H1 (cell line): ENCODE data around the gene MGAT5. TPM values are rescaled to one million over a fixed set of nuclear protein-coding genes. Genes with fewer than 3 reads are reported as not detected.

Experiments
- CTCF ChIA-PET: fragments of 300-600 bp; sonication (Branson Sonifier 250); formaldehyde crosslinking; loops from one replicate; lab custom pipeline; 2021; ENCODE audit not compliant: partially characterized antibody; lab: Charles Lee
- POLR2A ChIA-PET: fragments of 300-600 bp; sonication (Branson Sonifier 250); formaldehyde crosslinking; loops from one replicate; lab custom pipeline; 2021; ENCODE audit warnings: inconsistent platforms; ENCODE audit not compliant: partially characterized antibody; lab: Charles Lee
- DNase-seq, 2 experiments: peaks; one replicate each; pipeline versions ENCODE4 v3.0.0 to v3.0.0-alpha.2; 2010 to 2022; ENCODE audit warnings: low spot score in 2 of 2, low read depth in 1 of 2, mixed read lengths in 1 of 2
- FAIRE-seq: peaks from 2 replicates; lab custom pipeline; 2011; peaks lifted over from hg19 to GRCh38; lab: Jason Lieb, UNC
- H2AFZ ChIP-seq: 2 replicates; pipeline ENCODE4 v1.8.1; 2012; ENCODE audit warnings: low read length, inconsistent platforms
- H2AK5ac ChIP-seq: 2 replicates; pipeline ENCODE4 v1.6.1; 2013; ENCODE audit warnings: low read depth, low read length
- H2BK120ac ChIP-seq: replicated peaks from 2 replicates; pipeline ENCODE3; 2013; ENCODE audit warnings: low read depth, low read length, inconsistent platforms
- H2BK12ac ChIP-seq: 2 replicates; pipeline ENCODE4 v1.6.1; 2013; ENCODE audit warnings: low read depth, low read length
- H2BK15ac ChIP-seq: 2 replicates; pipeline ENCODE4 v1.6.1; 2013; ENCODE audit warnings: low read length
- H2BK20ac ChIP-seq: 2 replicates; pipeline ENCODE4 v1.6.1; 2013; ENCODE audit warnings: low read length
- H2BK5ac ChIP-seq: 2 replicates; pipeline ENCODE4 v1.6.1; 2013; ENCODE audit warnings: low read depth, low read length
- H3K14ac ChIP-seq: 2 replicates; pipeline ENCODE4 v1.6.1; 2013; ENCODE audit warnings: inconsistent platforms; ENCODE audit not compliant: insufficient read length
- H3K18ac ChIP-seq: 2 replicates; pipeline ENCODE4 v1.6.1; 2013; ENCODE audit warnings: low read length; ENCODE audit errors: extremely low read depth
- H3K23ac ChIP-seq: 2 replicates; pipeline ENCODE4 v1.6.1; 2013; ENCODE audit warnings: inconsistent platforms; ENCODE audit not compliant: insufficient read length
- H3K23me2 ChIP-seq: 2 replicates; pipeline ENCODE4 v1.6.1; 2013; ENCODE audit warnings: low read depth, low read length
- H3K27ac ChIP-seq: 2 replicates; pipeline ENCODE4 v1.6.1; 2011; ENCODE audit warnings: low read depth, low read length, inconsistent platforms
- H3K27me3 ChIP-seq, 4 experiments: replicated peaks in 1 of 4; 1 replicate in 1 of 4; 2 replicates in 3 of 4; pipeline versions ENCODE4 v1.6.1 to v1.8.1; 2011 to 2013; ENCODE audit warnings: low read length in 3 of 4, mild to moderate bottlenecking in 3 of 4, inconsistent platforms in 2 of 4, mixed read lengths in 2 of 4, moderate library complexity in 1 of 4; ENCODE audit not compliant: control insufficient read depth in 3 of 4, insufficient read depth in 3 of 4; ENCODE audit errors: extremely low read depth in 1 of 4
- H3K36me3 ChIP-seq, 4 experiments: 2 replicates each; pipeline versions ENCODE4 v1.6.1 to v1.8.1; 2011 to 2013; ENCODE audit warnings: mild to moderate bottlenecking in 4 of 4, low read length in 3 of 4, moderate library complexity in 2 of 4, control low read depth in 1 of 4, inconsistent platforms in 1 of 4; ENCODE audit not compliant: insufficient read depth in 4 of 4, control insufficient read depth in 2 of 4
- H3K4ac ChIP-seq: replicated peaks from 2 replicates; pipeline ENCODE3; 2013; ENCODE audit warnings: low read length, low read depth, mixed read lengths, inconsistent platforms; ENCODE audit not compliant: insufficient read length
- H3K4me1 ChIP-seq, 4 experiments: replicated peaks in 1 of 4; 1 replicate in 1 of 4; 2 replicates in 3 of 4; pipeline versions ENCODE4 v1.6.1 to v1.8.1; 2011 to 2013; ENCODE audit warnings: low read length in 3 of 4, inconsistent platforms in 2 of 4, mixed read lengths in 1 of 4; ENCODE audit not compliant: insufficient read depth in 4 of 4, control insufficient read depth in 3 of 4
- H3K4me2 ChIP-seq, 2 experiments: 2 replicates each; pipeline versions ENCODE4 v1.6.1 to v1.8.1; 2011 to 2013; ENCODE audit warnings: low read depth in 2 of 2, low read length in 2 of 2, control low read depth in 1 of 2, inconsistent platforms in 1 of 2, mild to moderate bottlenecking in 1 of 2; ENCODE audit not compliant: insufficient read depth in 1 of 2
- H3K4me3 ChIP-seq, 4 experiments: fragments of 200-600, 300-600 bp in 1 of 4; sonication (generic), shearing (Covaris generic), sonication (Bioruptor Twin) in 1 of 4; 2 replicates each; pipeline versions ENCODE4 v1.5.1 to v1.8.1; 2011 to 2016; ENCODE audit warnings: low read length in 4 of 4, low read depth in 3 of 4, control low read depth in 2 of 4, inconsistent platforms in 2 of 4, mild to moderate bottlenecking in 2 of 4, mixed read lengths in 1 of 4, moderate library complexity in 1 of 4; ENCODE audit not compliant: insufficient read depth in 2 of 4; ENCODE audit errors: extremely low read depth in 1 of 4
- H3K56ac ChIP-seq: replicated peaks from 2 replicates; pipeline ENCODE3; 2013; ENCODE audit warnings: low read depth, mild to moderate bottlenecking, mixed read lengths, low read length, inconsistent platforms; ENCODE audit not compliant: insufficient read length
- H3K79me1 ChIP-seq: 2 replicates; pipeline ENCODE4 v1.6.1; 2013; ENCODE audit warnings: low read depth, low read length, control low read depth
- H3K79me2 ChIP-seq, 2 experiments: 2 replicates each; pipeline versions ENCODE4 v1.6.1 to v1.8.1; 2012 to 2013; ENCODE audit warnings: low read length in 2 of 2, mild to moderate bottlenecking in 2 of 2, inconsistent platforms in 1 of 2; ENCODE audit not compliant: insufficient read depth in 2 of 2, control insufficient read depth in 1 of 2
- H3K9ac ChIP-seq, 4 experiments: replicated peaks in 1 of 4; 1 replicate in 1 of 4; 2 replicates in 3 of 4; pipeline versions ENCODE4 v1.6.1 to v1.8.1; 2011 to 2013; ENCODE audit warnings: low read depth in 3 of 4, low read length in 3 of 4, control low read depth in 2 of 4, mild to moderate bottlenecking in 2 of 4, moderate library complexity in 2 of 4, inconsistent platforms in 1 of 4; ENCODE audit errors: extremely low read depth in 1 of 4
- H3K9me3 ChIP-seq, 2 experiments: 2 replicates each; pipeline versions ENCODE4 v1.6.1 to v1.8.1; 2012 to 2013; ENCODE audit warnings: mild to moderate bottlenecking in 2 of 2, moderate library complexity in 2 of 2, control low read depth in 1 of 2, inconsistent platforms in 1 of 2, low read depth in 1 of 2, low read length in 1 of 2, mixed read lengths in 1 of 2; ENCODE audit not compliant: insufficient read depth in 2 of 2
- H4K20me1 ChIP-seq, 2 experiments: replicated peaks in 1 of 2; 2 replicates each; pipeline versions ENCODE3 to v1.8.1; 2011 to 2013; ENCODE audit warnings: inconsistent platforms in 2 of 2, low read length in 2 of 2, mild to moderate bottlenecking in 1 of 2; ENCODE audit not compliant: insufficient read depth in 2 of 2, control insufficient read depth in 1 of 2
- H4K5ac ChIP-seq: 2 replicates; pipeline ENCODE4 v1.6.1; 2013; ENCODE audit warnings: low read length, low read depth, mixed read lengths, inconsistent platforms; ENCODE audit not compliant: insufficient read length
- H4K8ac ChIP-seq: 2 replicates; pipeline ENCODE4 v1.8.0; 2013; ENCODE audit warnings: mild to moderate bottlenecking, moderate library complexity, low read length, inconsistent platforms; ENCODE audit not compliant: insufficient read depth; ENCODE audit errors: extremely low read depth
- H4K91ac ChIP-seq: replicated peaks from 2 replicates; pipeline ENCODE3; 2013; ENCODE audit warnings: low read length, mixed read lengths, inconsistent platforms; ENCODE audit not compliant: insufficient read length
- EZH2 ChIP-seq: fragments of 200-600 bp; sonication (generic); IDR thresholded peaks from 2 replicates; pipeline ENCODE4 v1.7.1; 2012; ENCODE audit warnings: low read depth, mild to moderate bottlenecking, moderate library complexity, low read length, inconsistent platforms; ENCODE audit not compliant: severe bottlenecking
- JUN ChIP-seq: IDR thresholded peaks from 2 replicates; pipeline ENCODE4 v1.6.1; 2011; ENCODE audit warnings: low read depth, mild to moderate bottlenecking, improper control_type of control experiment, low read length
- RAD21 ChIP-seq, 2 experiments: IDR thresholded peaks in 1 of 2; conservative IDR thresholded peaks in 1 of 2; 2 replicates each; pipeline ENCODE4 v1.6.1; 2011; ENCODE audit warnings: low read depth in 2 of 2, low read length in 2 of 2, improper control_type of control experiment in 1 of 2, inconsistent platforms in 1 of 2, mild to moderate bottlenecking in 1 of 2, moderate library complexity in 1 of 2
- SIX5 ChIP-seq: IDR thresholded peaks from 2 replicates; pipeline ENCODE4 v1.6.1; 2011; ENCODE audit warnings: mild to moderate bottlenecking, low read depth, low read length
- SRF ChIP-seq: IDR thresholded peaks from 2 replicates; pipeline ENCODE4 v1.6.1; 2011; ENCODE audit warnings: mild to moderate bottlenecking, low read depth, low read length, moderate library complexity
- USF2 ChIP-seq: IDR thresholded peaks from 2 replicates; pipeline ENCODE4 v1.6.1; 2011; ENCODE audit warnings: low read length, improper control_type of control experiment
- WGBS, 2 experiments: shearing (Covaris generic) in 1 of 2; methylation state at CpG; one replicate each; pipeline versions ENCODE4 v1.1.6 to v1.1.7; 2013 to 2015; ENCODE audit warnings: low lambda C conversion rate in 2 of 2, mixed read lengths in 2 of 2, inconsistent platforms in 1 of 2, low coverage in 1 of 2, missing lambda C conversion rate in 1 of 2; ENCODE audit not compliant: insufficient replicate concordance in 2 of 2, insufficient coverage in 1 of 2, insufficient read length in 1 of 2; ENCODE audit errors: extremely low coverage in 1 of 2, missing lambda C conversion rate in 1 of 2; 5-methylcytosine and 5-hydroxymethylcytosine counted together
- polyA plus RNA-seq, 7 experiments: library from polyadenylated mRNA; depleted of rRNA in 3 of 7; stranded (reverse) in 5 of 7; unstranded in 2 of 7; fragments of >200 nt in 5 of 7; fragments of 200-250 nt in 2 of 7; gene quantifications; 1 replicate in 5 of 7; 2 replicates in 1 of 7; 4 replicates in 1 of 7; pipeline versions ENCODE4 v1.2.1 to v1.2.3, GENCODE V29; 2011 to 2013; ENCODE audit warnings: missing spikeins in 2 of 7, mixed read lengths in 2 of 7
- total RNA-seq: library from RNA; stranded (reverse); fragmentation: NEBNext Ultra II Directional; extraction: Animal tissue kit (Norgen Biotek cat#: 25700); gene quantifications from 2 replicates; pipeline ENCODE4 v1.2.1, GENCODE V29; 2021
- TF ChIP-seq, protein P1 (sequence below): IDR thresholded peaks from 2 replicates; pipeline ENCODE4 v1.6.1; 2011; ENCODE audit warnings: low read depth, mild to moderate bottlenecking, low read length; ENCODE audit not compliant: insufficient read depth

The MGAT5 gene
- total and polyA plus RNA-seq, 2 of the 8 experiments (the other 6 are each of a cell fraction or from before 2014, with no cell fraction given), result 11.2 to 49.2 TPM

DNA sequence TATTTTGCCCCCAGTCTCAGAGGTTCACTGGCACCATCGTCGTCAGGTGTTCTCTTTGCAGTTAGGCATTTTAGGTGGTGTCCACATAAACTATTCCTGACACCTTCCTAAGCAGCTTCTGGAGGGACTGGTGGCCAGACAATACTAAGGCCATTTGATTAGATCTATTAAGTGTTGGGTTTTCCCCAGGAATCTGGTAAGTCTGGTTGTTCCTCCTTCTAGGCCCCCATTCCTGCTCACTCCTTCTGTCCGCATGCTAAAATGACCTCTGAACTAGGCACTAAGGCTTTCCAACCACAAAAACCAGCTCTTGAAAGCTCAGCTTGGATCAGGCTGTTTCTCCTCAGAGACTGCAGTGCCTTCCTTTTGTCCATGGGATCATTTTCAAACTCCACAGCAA, 100.7 kb downstream of the MGAT5 start:
- TF ChIP-seq, protein P1, sequence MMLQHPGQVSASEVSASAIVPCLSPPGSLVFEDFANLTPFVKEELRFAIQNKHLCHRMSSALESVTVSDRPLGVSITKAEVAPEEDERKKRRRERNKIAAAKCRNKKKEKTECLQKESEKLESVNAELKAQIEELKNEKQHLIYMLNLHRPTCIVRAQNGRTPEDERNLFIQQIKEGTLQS, result no peak
- no peak for TF ChIP-seq SIX5
- no peak for TF ChIP-seq EZH2
- TF ChIP-seq RAD21 (IDR thresholded peaks at IDR 0.05 in 1 of 2, conservative IDR thresholded peaks at IDR 0.05 in 1 of 2; ENCODE audit: low read depth in 2 of 2, low read length in 2 of 2), result no peak
- no peak for TF ChIP-seq JUN
- TF ChIP-seq SRF, result no peak
- no peak for TF ChIP-seq USF2
- Histone ChIP-seq H3K56ac (no peak overlapping the region), H3K4me3 (no peak overlapping the region), H3K27ac (no peak overlapping the region), H3K9me3 (no peaks in the 10 kb centered on the region), H4K91ac (no peak overlapping the region), H3K14ac (no peak overlapping the region), H4K20me1 (no peaks in the 10 kb centered on the region), H3K27me3 (no peaks in the 10 kb centered on the region), H3K36me3 (no peaks in the 10 kb centered on the region; a peak in 2 of 8 replicates), H4K5ac (no peak overlapping the region), H4K8ac (no peak overlapping the region), H3K4me2 (no peak overlapping the region), H3K23ac (no peak overlapping the region), H2BK5ac (no peak overlapping the region), H2BK15ac (no peak overlapping the region), H3K4ac (no peak overlapping the region), H3K79me1 (no peaks in the 10 kb centered on the region), H3K9ac (no peak overlapping the region), H3K18ac (no peak overlapping the region), H2BK20ac (no peak overlapping the region), H3K79me2 (no peaks in the 10 kb centered on the region), H3K4me1 (no peaks in the 10 kb centered on the region), H2AK5ac (no peak overlapping the region), H2AFZ (no peak overlapping the region), H2BK12ac (no peak overlapping the region), H3K23me2 (no peaks in the 10 kb centered on the region), H2BK120ac (no peak overlapping the region)
- ChIA-PET POLR2A (no interaction called here), CTCF (no interaction called here)
- 91% methylated on average over 3 of the region's 3 CpGs; no CpG with 5 or more reads in 1 of the 2 experiments for WGBS, 2 experiments
- DNase-seq (no peak), FAIRE-seq (no peak)
